SH-SY5Y (cell line): ENCODE measurements around the gene BMAL1.

Experiments used
- GATA2 ChIP-seq: IDR thresholded peaks from 2 replicates; pipeline ENCODE4 v1.6.1; 2011; ENCODE audit warnings: mild to moderate bottlenecking, low read depth, low read length
- GATA3 ChIP-seq: IDR thresholded peaks from 2 replicates; pipeline ENCODE4 v1.6.1; 2011; ENCODE audit warnings: low read depth, mild to moderate bottlenecking, low read length, moderate library complexity

- TF ChIP-seq GATA2 (no peak), GATA3 (no peak)
These were observed 105.2 kb downstream of the BMAL1 start for GRCh38 chr11:13382751-13383150.
